HCT116 (cell line): ENCODE data around the gene TNKS1BP1.

ENCODE experiments used
- CTCF ChIP-seq, 3 experiments: fragments of 200-600 bp in 1 of 3; sonication (generic) in 1 of 3; IDR thresholded peaks in 2 of 3; conservative IDR thresholded peaks in 1 of 3; 2 replicates each; pipeline ENCODE4 v1.5.1; 2012 to 2017; ENCODE audit warnings: low read depth in 2 of 3, low read length in 2 of 3, antibody characterized with exemption in 1 of 3, borderline replicate concordance in 1 of 3, control low read depth in 1 of 3, mild to moderate bottlenecking in 1 of 3, mixed read lengths in 1 of 3, mixed run types in 1 of 3, moderate library complexity in 1 of 3; ENCODE audit not compliant: insufficient read depth in 1 of 3
- POLR2AphosphoS5 ChIP-seq: IDR thresholded peaks from 2 replicates; pipeline ENCODE4 v1.6.1; 2011; ENCODE audit warnings: mild to moderate bottlenecking, low read depth, low read length, moderate library complexity

- TF ChIP-seq POLR2AphosphoS5: no peak
- no peak for TF ChIP-seq CTCF (IDR thresholded peaks at IDR 0.05 in 2 of 3, conservative IDR thresholded peaks at IDR 0.05 in 1 of 3; ENCODE audit: borderline replicate concordance in 1 of 3, insufficient read depth in 1 of 3, low read depth in 2 of 3, low read length in 2 of 3)
Observed at GRCh38 chr11:57325735-57326048, 940 bp upstream of the TNKS1BP1 start.
